GM19023 (cell line): Measurements from ENCODE around the gene STRN.

Source experiments
- ATAC-seq: cut with Tn5 transposase; IDR thresholded peaks from one replicate; pipeline ENCODE4 v1.9.1; 2021; ENCODE audit warnings: mild to moderate bottlenecking, moderate library complexity; ENCODE audit not compliant: unreplicated experiment

The STRN gene

DNA sequence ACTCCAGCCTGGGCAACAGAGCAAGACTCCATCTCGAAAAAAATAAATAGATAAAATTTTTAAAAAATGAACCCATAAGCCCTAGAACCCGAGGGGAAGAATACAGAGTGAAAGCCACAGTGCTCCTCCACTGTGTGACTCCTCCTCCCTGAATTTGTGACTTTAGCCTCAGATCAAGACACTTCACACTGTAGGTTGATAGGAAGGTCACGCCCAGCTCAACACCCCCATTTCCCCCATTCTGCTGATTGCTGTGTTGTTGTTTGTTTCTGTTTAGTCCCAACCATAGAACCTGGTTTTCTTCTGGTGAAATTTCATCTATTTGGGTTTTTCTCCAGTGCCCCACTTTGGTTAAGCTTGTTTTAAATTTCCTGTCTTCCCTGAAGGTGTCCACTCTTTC is 167.6 kb downstream of the STRN start:
- ATAC-seq = no peak

DNA sequence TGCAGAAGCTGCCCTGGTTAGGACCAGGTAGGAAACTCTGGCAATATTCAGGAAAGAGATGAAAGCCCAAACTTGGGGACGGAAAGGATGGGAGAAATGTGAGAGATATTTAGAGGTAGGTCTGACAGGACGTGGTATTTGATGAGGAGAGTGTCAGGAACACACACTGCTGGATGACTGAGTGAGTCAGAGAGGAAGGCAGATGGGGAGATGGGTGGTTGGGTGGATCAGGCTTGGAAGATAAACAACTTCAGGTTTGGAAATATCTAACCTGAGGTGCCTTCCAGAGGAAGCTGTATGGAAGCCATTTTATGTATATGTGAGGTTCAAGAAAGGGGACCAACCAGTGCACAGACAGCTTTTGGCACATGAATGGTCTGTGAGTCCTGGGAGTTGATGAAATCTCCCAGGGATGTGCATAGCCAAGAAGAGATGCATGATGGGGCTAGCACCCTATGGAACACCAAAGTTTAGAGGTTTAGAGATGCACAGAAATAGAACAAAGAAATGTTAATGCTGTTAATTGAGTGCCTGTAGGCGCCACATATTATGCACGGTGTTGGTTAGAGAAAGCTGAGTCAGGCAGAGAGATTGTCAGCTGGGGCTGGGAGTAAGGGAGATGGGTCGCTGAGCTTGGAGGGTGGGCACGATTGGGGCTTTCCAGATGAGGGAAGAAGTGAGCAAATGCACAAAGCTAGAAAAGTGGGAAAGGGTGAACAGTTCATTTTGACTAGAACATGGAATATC is 168.8 kb downstream of the STRN start:
- ATAC-seq = no peak
